Measurements from ENCODE around the gene KLK1. TPM values are rescaled to one million over a fixed set of nuclear protein-coding genes. Genes with fewer than 3 reads are reported as not detected.

KLK1 gene
- total RNA-seq, 1 experiment from 2014 or later: 0.31 TPM

- no peak for TF ChIP-seq SIN3A (IDR thresholded peaks at IDR 0.05; ENCODE audit: borderline replicate concordance, insufficient read depth, low read depth, low read length)
- TF ChIP-seq REST (IDR thresholded peaks at IDR 0.05; ENCODE audit: insufficient read depth in 1 of 2, low read depth in 2 of 2, low read length in 1 of 2): peak; percentile 73 to 84
- TF ChIP-seq POLR2AphosphoS5 (IDR thresholded peaks at IDR 0.05; ENCODE audit: low read depth, low read length): no peak
- no peak for ATAC-seq
- in situ Hi-C loops (cut with HindIII; ENCODE audit: low pct_unique_long_range_greater_than_20kb, low sequenced_read_pairs) (no loop called here), intact Hi-C loops (cut with micrococcal nuclease; ENCODE audit: unreplicated experiment) (loop anchor here (5.0 kb wide), 1 partner anchor 124 kb away; no protein-coding TSS in a partner anchor)
- no peaks in the 10 kb centered on the region for H3K27me3 ChIP-seq (ENCODE audit: control insufficient read depth, insufficient read depth, low read length)
- POLR2A ChIA-PET: no interaction called here
- no peak for DNase-seq (ENCODE audit: low read depth, low spot score)
- no peak overlapping the region for H3K4me3 ChIP-seq (ENCODE audit: low read depth in 2 of 2, low read length in 2 of 2)
- no peak overlapping the region for H3K27ac ChIP-seq (ENCODE audit: low read length)
- BruUV-seq (replicated peaks): no TSS peak
- H3K9me3 ChIP-seq (ENCODE audit: control insufficient read depth, insufficient read depth, low read depth, low read length): no peaks in the 10 kb centered on the region
- H3K4me1 ChIP-seq (ENCODE audit: control insufficient read depth, insufficient read depth, low read length): peaks cover 8% of the 10 kb centered on the region
- CTCF ChIA-PET: no interaction called here
- peaks cover 3% of the 10 kb centered on the region; the same call in 1 of the 2 replicates for H3K36me3 ChIP-seq (ENCODE audit: control insufficient read depth, insufficient read depth, low read length)
These were observed 25.6 kb downstream of the KLK1 start for GRCh38 chr19:50797781-50798658.

GRCh38 chr19:50797429-50797780 is 26.2 kb downstream of the KLK1 start:
- BruUV-seq (replicated peaks): no TSS peak
- Histone ChIP-seq H3K36me3 (ENCODE audit: control insufficient read depth, insufficient read depth, low read length) (peaks cover 3% of the 10 kb centered on the region; the same call in 1 of the 2 replicates), H3K27ac (ENCODE audit: low read length) (no peak overlapping the region), H3K4me3 (ENCODE audit: low read depth in 2 of 2, low read length in 2 of 2) (no peak overlapping the region), H3K27me3 (ENCODE audit: control insufficient read depth, insufficient read depth, low read length) (no peaks in the 10 kb centered on the region), H3K4me1 (ENCODE audit: control insufficient read depth, insufficient read depth, low read length) (peaks cover 4% of the 10 kb centered on the region; the same call in 1 of the 2 replicates), H3K9me3 (ENCODE audit: control insufficient read depth, insufficient read depth, low read depth, low read length) (no peaks in the 10 kb centered on the region)
- in situ Hi-C loops (cut with HindIII; ENCODE audit: low pct_unique_long_range_greater_than_20kb, low sequenced_read_pairs): no loop called here
- no peak for ATAC-seq
- ChIA-PET CTCF (no interaction called here), POLR2A (no interaction called here)
- DNase-seq (ENCODE audit: low read depth, low spot score): no peak
- intact Hi-C loops (cut with micrococcal nuclease; ENCODE audit: unreplicated experiment): loop anchor here (5.0 kb wide), 1 partner anchor 125 kb away; no protein-coding TSS in a partner anchor
- no peak for TF ChIP-seq CTCF (IDR thresholded peaks at IDR 0.05)
- TF ChIP-seq TCF7L2 (IDR thresholded peaks at IDR 0.05; ENCODE audit: low read depth, low read length): no peak
- no peak for TF ChIP-seq REST (IDR thresholded peaks at IDR 0.05; ENCODE audit: insufficient read depth in 1 of 2, low read depth in 2 of 2, low read length in 1 of 2)
- no peak; the same call in 1 of the 2 replicates for TF ChIP-seq POLR2AphosphoS5 (IDR thresholded peaks at IDR 0.05; ENCODE audit: low read depth, low read length)
- no peak for TF ChIP-seq SIN3A (IDR thresholded peaks at IDR 0.05; ENCODE audit: borderline replicate concordance, insufficient read depth, low read depth, low read length)

Measured in Panc1 (cell line).